Measurements from ENCODE around the gene MZT1. TPM values are rescaled to one million over a fixed set of nuclear protein-coding genes. Genes with fewer than 3 reads are reported as not detected.

Gene MZT1
- total RNA-seq, 4 donors from 2014 or later: 3.9 to 11.2 (median 7.3) TPM

- Histone ChIP-seq H3K36me3 (peaks cover 27 to 30% of the 10 kb centered on the region in 2 donors), H3K4me3 (replicated peaks in 1 of 3) (no peak overlapping the region), H3K27ac (no peak overlapping the region), H3K9me3 (no peaks in the 10 kb centered on the region), H3K4me1 (no peaks in the 10 kb centered on the region), H3K27me3 (no peaks in the 10 kb centered on the region)
- no peak for TF ChIP-seq POLR2A (IDR thresholded peaks at IDR 0.05)
- TF ChIP-seq CTCF (IDR thresholded peaks at IDR 0.05): no peak
- WGBS, 2 donors: 90 to 93% methylated on average over 6 of the region's 6 CpGs
- no peak for DNase-seq
- intact Hi-C loops (cut with DNase I): no loop called here
These were observed 26.7 kb upstream of the MZT1 start for GRCh38 chr13:72754111-72754510.

GRCh38 chr13:72751220-72751619 lies 23.8 kb upstream of the MZT1 start:
- intact Hi-C loops (cut with DNase I): no loop called here
- H3K4me3 ChIP-seq (replicated peaks in 1 of 3): no peak overlapping the region
- DNase-seq: no peak
- H3K9me3 ChIP-seq: no peaks in the 10 kb centered on the region
- peaks cover 0 to 3% of the 10 kb centered on the region in 2 donors for H3K4me1 ChIP-seq
- no peaks in the 10 kb centered on the region for H3K27me3 ChIP-seq
- no peak overlapping the region for H3K27ac ChIP-seq
- TF ChIP-seq CTCF (IDR thresholded peaks at IDR 0.05) (no peak), POLR2A (IDR thresholded peaks at IDR 0.05) (no peak)
- peaks cover 11 to 19% of the 10 kb centered on the region in 2 donors for H3K36me3 ChIP-seq

- 88 to 96% methylated on average over 1 of the region's 1 CpG for WGBS, 2 donors
- Histone ChIP-seq H3K9me3 (no peaks in the 10 kb centered on the region), H3K36me3 (no peaks in the 10 kb centered on the region), H3K27ac (no peak overlapping the region), H3K4me1 (peaks cover 0 to 3% of the 10 kb centered on the region in 2 donors), H3K27me3 (no peaks in the 10 kb centered on the region), H3K4me3 (replicated peaks in 1 of 3) (no peak overlapping the region)
- DNase-seq: no peak
- intact Hi-C loops (cut with DNase I): no loop called here
- TF ChIP-seq CTCF (IDR thresholded peaks at IDR 0.05) (no peak), POLR2A (IDR thresholded peaks at IDR 0.05) (no peak)
These were observed 17.8 kb upstream of the MZT1 start for GRCh38 chr13:72745260-72745659.

GRCh38 chr13:72740015-72740414 lies 12.6 kb upstream of the MZT1 start:
- Histone ChIP-seq H3K27ac (no peak overlapping the region), H3K36me3 (no peaks in the 10 kb centered on the region), H3K9me3 (no peaks in the 10 kb centered on the region), H3K27me3 (no peaks in the 10 kb centered on the region), H3K4me3 (replicated peaks in 1 of 3) (no peak overlapping the region), H3K4me1 (no peaks in the 10 kb centered on the region)
- no peak for DNase-seq
- TF ChIP-seq POLR2A (IDR thresholded peaks at IDR 0.05): no peak
- TF ChIP-seq CTCF (IDR thresholded peaks at IDR 0.05): no peak
- WGBS, 2 donors: 88 to 89% methylated on average over 1 of the region's 1 CpG
- intact Hi-C loops (cut with DNase I): no loop called here

- no peak for DNase-seq
- H3K4me1 ChIP-seq: no peaks in the 10 kb centered on the region
- TF ChIP-seq POLR2A (IDR thresholded peaks at IDR 0.05) (no peak), CTCF (IDR thresholded peaks at IDR 0.05) (no peak)
- 91 to 93% methylated on average over 3 of the region's 3 CpGs for WGBS, 2 donors
- no peak overlapping the region for H3K4me3 ChIP-seq (replicated peaks in 1 of 3)
- intact Hi-C loops (cut with DNase I): no loop called here
- no peaks in the 10 kb centered on the region for H3K36me3 ChIP-seq
- H3K27ac ChIP-seq: no peak overlapping the region
- no peaks in the 10 kb centered on the region for H3K27me3 ChIP-seq
- no peaks in the 10 kb centered on the region for H3K9me3 ChIP-seq
These were observed 9.6 kb upstream of the MZT1 start for GRCh38 chr13:72737033-72737432.

Data from thyroid gland (tissue), 4 donors.